Measurements from ENCODE around the gene HAND2. TPM values are rescaled to one million over a fixed set of nuclear protein-coding genes. Genes with fewer than 3 reads are reported as not detected.

The HAND2 gene
- total RNA-seq, 1 donor from 2014 or later = 26.0 TPM

GRCh38 chr4:173490256-173490655 lies 39.8 kb downstream of the HAND2 start:
- TF ChIP-seq POLR2AphosphoS5 (IDR thresholded peaks at IDR 0.05; ENCODE audit: insufficient read depth in 1 of 2, low read depth in 1 of 2) = no peak
- intact Hi-C loops (cut with DNase I) = no loop called here
- Histone ChIP-seq H3K36me3 (no peaks in the 10 kb centered on the region), H3K4me1 (peaks cover 7% of the 10 kb centered on the region), H3K27ac (no peak overlapping the region), H3K4me3 (no peak overlapping the region), H3K9me3 (no peaks in the 10 kb centered on the region), H3K27me3 (no peaks in the 10 kb centered on the region)
- no peak for DNase-seq (ENCODE audit: extremely low spot score in 2 of 2)

DNA sequence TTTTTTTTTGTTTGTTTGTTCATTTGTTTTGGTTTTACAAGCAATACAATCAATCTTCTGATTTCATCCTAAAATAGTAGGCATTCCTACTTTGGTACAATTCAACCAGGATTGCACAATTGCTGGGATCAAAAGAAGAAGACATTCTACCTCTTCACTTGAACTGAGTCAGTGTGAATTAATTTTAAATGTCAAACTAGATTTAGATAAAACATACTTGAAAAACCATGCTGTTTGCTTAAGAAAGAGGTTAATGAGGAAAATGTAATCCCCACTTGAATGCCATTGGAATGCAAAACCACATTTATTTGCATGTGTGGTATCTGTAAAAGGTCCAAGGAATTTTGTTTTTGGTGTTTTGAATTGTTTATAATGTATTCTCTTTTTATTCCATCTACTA lies 40.5 kb downstream of the HAND2 start:
- DNase-seq (ENCODE audit: extremely low spot score in 2 of 2) = no peak
- Histone ChIP-seq H3K27me3 (no peaks in the 10 kb centered on the region), H3K27ac (no peak overlapping the region), H3K9me3 (no peaks in the 10 kb centered on the region), H3K36me3 (no peaks in the 10 kb centered on the region), H3K4me3 (no peak overlapping the region), H3K4me1 (peaks cover 7% of the 10 kb centered on the region)
- intact Hi-C loops (cut with DNase I) = no loop called here
- TF ChIP-seq POLR2AphosphoS5 (IDR thresholded peaks at IDR 0.05; ENCODE audit: insufficient read depth in 1 of 2, low read depth in 1 of 2) (no peak), POLR2A (IDR thresholded peaks at IDR 0.05) (no peak)
- TF ChIP-seq, protein P1, sequence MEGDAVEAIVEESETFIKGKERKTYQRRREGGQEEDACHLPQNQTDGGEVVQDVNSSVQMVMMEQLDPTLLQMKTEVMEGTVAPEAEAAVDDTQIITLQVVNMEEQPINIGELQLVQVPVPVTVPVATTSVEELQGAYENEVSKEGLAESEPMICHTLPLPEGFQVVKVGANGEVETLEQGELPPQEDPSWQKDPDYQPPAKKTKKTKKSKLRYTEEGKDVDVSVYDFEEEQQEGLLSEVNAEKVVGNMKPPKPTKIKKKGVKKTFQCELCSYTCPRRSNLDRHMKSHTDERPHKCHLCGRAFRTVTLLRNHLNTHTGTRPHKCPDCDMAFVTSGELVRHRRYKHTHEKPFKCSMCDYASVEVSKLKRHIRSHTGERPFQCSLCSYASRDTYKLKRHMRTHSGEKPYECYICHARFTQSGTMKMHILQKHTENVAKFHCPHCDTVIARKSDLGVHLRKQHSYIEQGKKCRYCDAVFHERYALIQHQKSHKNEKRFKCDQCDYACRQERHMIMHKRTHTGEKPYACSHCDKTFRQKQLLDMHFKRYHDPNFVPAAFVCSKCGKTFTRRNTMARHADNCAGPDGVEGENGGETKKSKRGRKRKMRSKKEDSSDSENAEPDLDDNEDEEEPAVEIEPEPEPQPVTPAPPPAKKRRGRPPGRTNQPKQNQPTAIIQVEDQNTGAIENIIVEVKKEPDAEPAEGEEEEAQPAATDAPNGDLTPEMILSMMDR (IDR thresholded peaks at IDR 0.05) = no peak

DNA sequence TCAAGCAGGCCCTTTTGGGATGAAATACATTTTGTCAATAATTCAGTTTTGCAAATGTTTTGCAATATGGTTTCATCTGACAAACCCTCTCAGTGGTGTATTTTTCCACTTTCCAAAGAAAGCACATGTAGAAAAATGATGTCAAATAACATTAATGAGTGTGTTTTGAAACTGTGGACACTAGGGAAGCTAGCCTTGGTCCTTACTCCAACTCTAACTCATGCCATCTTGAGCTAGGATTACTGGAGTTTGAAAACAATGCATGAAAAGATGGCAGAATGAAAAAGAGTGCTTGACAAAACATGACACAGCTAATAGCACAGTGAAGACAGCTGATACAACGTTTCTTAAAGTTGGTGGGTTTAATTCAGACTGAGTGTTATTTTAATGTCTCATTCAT lies 41.4 kb downstream of the HAND2 start:
- Histone ChIP-seq H3K4me1 (peaks cover 7% of the 10 kb centered on the region), H3K9me3 (no peaks in the 10 kb centered on the region), H3K27ac (no peak overlapping the region), H3K4me3 (no peak overlapping the region), H3K36me3 (no peaks in the 10 kb centered on the region), H3K27me3 (no peaks in the 10 kb centered on the region)
- intact Hi-C loops (cut with DNase I) = no loop called here
- TF ChIP-seq POLR2A (IDR thresholded peaks at IDR 0.05) = no peak
- TF ChIP-seq, protein P1 (IDR thresholded peaks at IDR 0.05) = no peak
- TF ChIP-seq POLR2AphosphoS5 (IDR thresholded peaks at IDR 0.05; ENCODE audit: insufficient read depth in 1 of 2, low read depth in 1 of 2) = no peak
- DNase-seq (ENCODE audit: extremely low spot score in 2 of 2) = no peak

GRCh38 chr4:173488074-173488473 lies 42.0 kb downstream of the HAND2 start:
- H3K36me3 ChIP-seq = no peaks in the 10 kb centered on the region
- peaks cover 7% of the 10 kb centered on the region for H3K4me1 ChIP-seq
- H3K9me3 ChIP-seq = no peaks in the 10 kb centered on the region
- H3K4me3 ChIP-seq = no peak overlapping the region
- TF ChIP-seq POLR2A (IDR thresholded peaks at IDR 0.05) (no peak), POLR2AphosphoS5 (IDR thresholded peaks at IDR 0.05; ENCODE audit: insufficient read depth in 1 of 2, low read depth in 1 of 2) (no peak)
- TF ChIP-seq, protein P1 (IDR thresholded peaks at IDR 0.05) = no peak
- H3K27me3 ChIP-seq = no peaks in the 10 kb centered on the region
- DNase-seq (ENCODE audit: extremely low spot score in 2 of 2) = no peak
- no peak overlapping the region for H3K27ac ChIP-seq
- intact Hi-C loops (cut with DNase I) = no loop called here

GRCh38 chr4:173486714-173487392 lies 43.2 kb downstream of the HAND2 start:
- H3K4me1 ChIP-seq = peaks cover 7% of the 10 kb centered on the region
- H3K36me3 ChIP-seq = no peaks in the 10 kb centered on the region
- DNase-seq (ENCODE audit: extremely low spot score in 2 of 2) = no peak
- TF ChIP-seq, protein P1 (IDR thresholded peaks at IDR 0.05) = no peak
- TF ChIP-seq POLR2AphosphoS5 (IDR thresholded peaks at IDR 0.05; ENCODE audit: insufficient read depth in 1 of 2, low read depth in 1 of 2) (no peak), POLR2A (IDR thresholded peaks at IDR 0.05) (no peak)
- H3K9me3 ChIP-seq = no peaks in the 10 kb centered on the region
- no peak overlapping the region for H3K27ac ChIP-seq
- no peak overlapping the region for H3K4me3 ChIP-seq
- intact Hi-C loops (cut with DNase I) = no loop called here
- no peaks in the 10 kb centered on the region for H3K27me3 ChIP-seq

Data from vagina (tissue), 2 donors.